HG03558 (cell line): ENCODE data around the gene OR1L6.

ENCODE experiments used
- ATAC-seq: cut with Tn5 transposase; IDR thresholded peaks from one replicate; pipeline ENCODE4 v1.9.1; 2021; ENCODE audit warnings: moderate number of reproducible peaks; ENCODE audit not compliant: unreplicated experiment; ENCODE audit errors: extremely low read depth

OR1L6 gene

GRCh38 chr9:122742003-122742402 lies at the start of gene OR1L6:
OR1L6 (plus strand) TSS chr9:122742303; CDS start chr9:122749848, 7,545 bp downstream.
- no peak for ATAC-seq

- ATAC-seq = no peak
Measured at GRCh38 chr9:122695696-122696095, 46.4 kb upstream of the OR1L6 start.

GRCh38 chr9:122718038-122718437 lies 24.1 kb upstream of the OR1L6 start:
- no peak for ATAC-seq

GRCh38 chr9:122719218-122719617 lies 22.9 kb upstream of the OR1L6 start:
- no peak for ATAC-seq

GRCh38 chr9:122723690-122724089 lies 18.4 kb upstream of the OR1L6 start, which contains the start of gene OR1L4:
OR1L4 (plus strand) TSS chr9:122723990; CDS start chr9:122723990, 0 bp downstream.
- no peak for ATAC-seq

GRCh38 chr9:122754825-122755224 lies 12.7 kb downstream of the OR1L6 start:
- ATAC-seq = no peak

- ATAC-seq = no peak
Measured at GRCh38 chr9:122767817-122768216, 25.7 kb downstream of the OR1L6 start.

- ATAC-seq = no peak
Measured at GRCh38 chr9:122777052-122777451, 34.9 kb downstream of the OR1L6 start.

GRCh38 chr9:122777935-122778627 lies 36.0 kb downstream of the OR1L6 start:
- ATAC-seq = no peak

GRCh38 chr9:122779181-122779580 lies 37.1 kb downstream of the OR1L6 start:
- ATAC-seq = no peak

GRCh38 chr9:122780026-122780425 lies 37.9 kb downstream of the OR1L6 start:
- no peak for ATAC-seq

GRCh38 chr9:122781671-122782070 lies 39.6 kb downstream of the OR1L6 start:
- no peak for ATAC-seq

GRCh38 chr9:122785269-122785668 lies 43.2 kb downstream of the OR1L6 start:
- ATAC-seq = no peak

- no peak for ATAC-seq
Measured at GRCh38 chr9:122786338-122786737, 44.2 kb downstream of the OR1L6 start.

- no peak for ATAC-seq
Measured at GRCh38 chr9:122788831-122789230, 46.7 kb downstream of the OR1L6 start, which contains the start of gene OR5C1. OR5C1 (plus strand) TSS chr9:122788933; CDS start chr9:122788933, 0 bp downstream.

- ATAC-seq = no peak
Measured at GRCh38 chr9:122789256-122790046, 47.3 kb downstream of the OR1L6 start.

GRCh38 chr9:122791872-122792669 lies 50.0 kb downstream of the OR1L6 start:
- no peak for ATAC-seq

- ATAC-seq = no peak
Measured at GRCh38 chr9:122797316-122798063, 55.4 kb downstream of the OR1L6 start.
